Activated naive CD4-positive, alpha-beta T cell treated with anti-CD3 and anti-CD28 coated beads, Interleukin-2, amount 50 U/mL, for 72 hours (primary cell): ENCODE measurements around the gene PLEKHG3. TPM values are rescaled to one million over a fixed set of nuclear protein-coding genes. Genes with fewer than 3 reads are reported as not detected.
A peak's percentile ranks its signal among the peaks of the same experiment; 100 is the strongest.

ENCODE experiments used
- ATAC-seq, 2 donors: fragments of 150-1000 bp; cut with Tn5 transposase; 2 replicates each; pipeline ENCODE4 v1.10.0; 2021; ENCODE audit warnings: mild to moderate bottlenecking in 2 of 2, moderate library complexity in 2 of 2
- DNase-seq, 2 donors: peaks; one replicate each; pipeline ENCODE4 v3.0.0; 2021 to 2022; ENCODE audit warnings: low spot score in 2 of 2
- H3K27ac Mint-ChIP-seq, 2 donors: one replicate each; pipeline ENCODE4 v1.8.0; 2022; ENCODE audit warnings: mild to moderate bottlenecking in 2 of 2, mixed read lengths in 2 of 2
- H3K36me3 Mint-ChIP-seq, 2 donors: one replicate each; pipeline ENCODE4 v1.8.0; 2022; ENCODE audit warnings: mixed read lengths in 2 of 2
- H3K9me3 Mint-ChIP-seq, 2 donors: one replicate each; pipeline ENCODE4 v1.8.0; 2022; ENCODE audit warnings: mixed read lengths in 2 of 2
- total RNA-seq, 2 donors: library from RNA; stranded (reverse); gene quantifications; one replicate each; pipeline ENCODE4 v1.2.3, GENCODE V29; 2022

Gene PLEKHG3
- total RNA-seq, 2 donors from 2014 or later: 0.66 to 1.1 TPM

- no peak for ATAC-seq
- no peak for DNase-seq
- Mint-ChIP-seq H3K27ac (no peak overlapping the region), H3K36me3 (no peaks in the 10 kb centered on the region), H3K9me3 (no peaks in the 10 kb centered on the region)
Observed at GRCh38 chr14:64700894-64701293, 3.3 kb upstream of the PLEKHG3 start.

GRCh38 chr14:64701660-64702059, 2.6 kb upstream of the PLEKHG3 start:
- H3K9me3 Mint-ChIP-seq: no peaks in the 10 kb centered on the region
- no peak overlapping the region for H3K27ac Mint-ChIP-seq
- DNase-seq (no peak), ATAC-seq (no peak)
- no peaks in the 10 kb centered on the region for H3K36me3 Mint-ChIP-seq

DNA sequence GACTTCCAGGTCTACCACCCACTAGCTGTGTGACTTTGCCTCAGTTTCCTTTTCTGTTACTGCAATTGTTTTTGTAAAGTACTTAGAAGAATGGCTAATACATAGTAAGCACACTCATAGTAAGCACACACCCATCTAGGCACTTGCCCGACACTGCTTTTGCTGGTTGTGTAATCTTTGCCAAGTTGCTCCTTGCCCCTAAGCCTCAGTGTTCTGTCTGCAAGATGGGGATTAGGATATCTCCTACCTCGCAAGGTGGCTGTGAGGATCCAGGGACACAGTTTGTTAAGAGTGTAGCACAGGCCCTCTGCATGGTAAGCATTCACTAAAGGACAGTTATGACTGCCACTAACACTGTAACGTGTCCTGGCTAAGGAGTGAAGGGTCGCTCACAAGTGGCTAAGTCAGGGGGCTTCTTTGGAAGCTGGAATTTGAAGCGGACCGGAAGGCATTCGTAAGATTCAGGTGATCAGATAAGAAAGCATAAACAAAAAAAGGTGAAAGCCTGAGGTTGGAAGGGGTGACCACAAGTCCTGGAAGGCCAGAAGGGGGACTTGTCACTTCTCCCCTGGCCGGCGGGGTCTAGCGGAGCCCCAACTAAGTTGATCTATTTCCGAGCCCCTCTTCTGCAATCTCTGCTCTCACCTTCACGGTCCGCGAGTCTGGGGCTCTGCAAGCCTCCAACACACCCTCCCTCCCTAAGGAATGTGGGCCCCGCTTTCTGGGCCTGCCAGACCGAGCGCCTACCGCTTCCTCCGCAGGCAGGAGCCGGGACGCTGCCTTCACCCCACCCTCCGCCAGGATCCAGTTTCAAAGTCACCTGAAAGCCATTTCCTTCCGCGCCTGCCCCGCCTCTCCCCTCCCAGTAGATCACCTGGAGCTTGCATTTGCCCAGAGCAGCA, 1.5 kb upstream of the PLEKHG3 start:
- ATAC-seq (no peak), DNase-seq (no peak)
- Mint-ChIP-seq H3K27ac (no peak overlapping the region), H3K9me3 (no peaks in the 10 kb centered on the region), H3K36me3 (no peaks in the 10 kb centered on the region)

- ATAC-seq (no peak), DNase-seq (no peak)
- H3K36me3 Mint-ChIP-seq: no peaks in the 10 kb centered on the region
- no peaks in the 10 kb centered on the region for H3K9me3 Mint-ChIP-seq
- no peak overlapping the region for H3K27ac Mint-ChIP-seq
Observed at GRCh38 chr14:64703395-64704142, 655 bp upstream of the PLEKHG3 start.

DNA sequence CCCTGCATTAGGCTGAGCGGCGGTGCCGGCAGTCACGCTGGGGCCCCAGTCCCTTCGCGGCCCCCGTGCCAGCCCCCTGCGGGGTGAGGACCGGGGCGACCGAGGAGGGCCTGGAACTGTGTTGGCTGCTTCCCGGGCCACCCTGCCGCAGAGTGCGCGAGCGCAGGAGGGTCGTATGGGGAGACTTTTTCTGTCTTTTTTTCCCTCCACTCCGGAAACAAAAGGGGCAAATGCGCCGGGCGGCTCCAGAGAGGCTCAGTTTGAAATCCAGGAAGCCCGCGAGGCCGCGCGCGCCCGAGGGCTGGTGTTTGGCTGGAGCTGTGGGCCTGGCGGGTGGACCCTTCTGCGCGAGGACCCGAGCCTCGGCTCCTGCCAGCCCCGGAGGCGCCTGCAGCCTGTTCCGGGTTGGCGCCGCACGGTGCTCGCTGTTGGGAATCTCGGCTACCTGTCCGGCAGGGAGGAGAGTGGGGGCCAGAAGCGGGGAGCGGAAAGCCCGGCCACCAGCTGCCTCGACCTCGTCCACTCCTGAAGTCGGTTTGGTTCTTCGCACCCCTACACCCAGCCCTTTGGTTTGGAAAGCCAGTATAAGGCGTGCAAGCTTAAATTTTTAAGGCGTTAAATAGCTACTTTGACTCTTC, 638 bp downstream of the PLEKHG3 start:
- H3K36me3 Mint-ChIP-seq: no peaks in the 10 kb centered on the region
- DNase-seq (peak in 1 of 2 donors; percentile 13), ATAC-seq (peak in 1 of 2 donors; percentile 37)
- no peak overlapping the region for H3K27ac Mint-ChIP-seq
- no peaks in the 10 kb centered on the region for H3K9me3 Mint-ChIP-seq

DNA sequence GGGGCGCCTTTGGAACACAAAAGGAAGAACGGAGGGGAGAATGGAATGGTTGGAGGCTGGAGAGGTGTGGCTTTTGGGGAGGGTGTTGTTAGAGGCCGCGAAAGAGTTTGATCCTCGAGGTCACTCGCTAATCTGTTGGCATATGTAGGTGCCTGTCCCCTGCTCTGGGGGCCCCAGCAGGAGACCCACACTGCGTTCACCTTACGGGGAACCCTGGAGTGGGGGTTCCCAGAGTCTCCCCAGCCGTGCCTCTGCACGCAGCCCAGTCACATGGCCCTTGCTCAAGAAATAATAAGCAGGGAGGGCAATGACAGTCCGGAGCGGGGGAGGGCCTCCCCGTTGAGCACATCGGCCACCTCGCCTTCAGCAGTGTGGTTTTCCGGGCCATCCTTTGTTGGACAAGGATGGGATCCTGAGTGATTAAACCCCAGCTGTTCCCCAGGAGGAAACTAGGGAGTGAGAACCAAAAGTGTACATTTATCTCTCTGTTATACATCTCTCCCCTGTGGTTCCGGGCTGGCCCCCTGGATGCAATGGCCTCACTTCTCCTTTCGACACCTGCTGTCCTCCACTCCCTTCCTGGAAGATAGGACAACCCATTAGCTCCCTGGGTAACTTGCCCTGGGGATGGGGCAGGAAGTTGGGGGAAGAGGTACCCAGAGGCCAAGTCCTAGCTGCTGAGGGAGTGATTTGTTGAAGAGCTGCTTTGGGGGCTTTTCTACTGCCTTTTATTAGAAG, 1.3 kb downstream of the PLEKHG3 start:
- ATAC-seq (peak in 1 of 2 donors; percentile 25), DNase-seq (no peak)
- Mint-ChIP-seq H3K36me3 (no peaks in the 10 kb centered on the region), H3K9me3 (no peaks in the 10 kb centered on the region), H3K27ac (no peak overlapping the region)

DNA sequence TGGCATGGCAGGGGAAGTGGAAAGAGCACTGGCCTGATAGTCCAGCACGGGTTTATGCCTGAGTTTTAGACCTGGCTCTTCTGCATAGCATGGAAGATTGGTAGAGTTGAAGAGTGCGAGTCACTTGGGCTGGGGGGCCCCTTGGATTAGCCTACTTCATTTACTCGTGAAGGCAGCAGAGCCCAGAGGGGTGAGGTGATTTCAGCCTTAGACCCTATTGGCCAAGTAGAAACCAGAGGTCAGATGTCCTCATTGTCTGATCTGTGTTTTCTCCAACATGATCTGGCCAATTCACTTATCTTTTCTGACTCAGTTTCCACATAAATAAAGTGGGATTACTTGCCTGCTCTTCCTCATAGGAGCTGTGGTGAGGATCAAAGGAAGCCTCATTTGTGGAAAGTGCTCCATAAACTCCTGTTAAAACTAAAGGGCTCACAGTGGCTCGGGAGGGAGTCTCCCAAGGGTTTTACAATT, 1.9 kb downstream of the PLEKHG3 start:
- Mint-ChIP-seq H3K9me3 (no peaks in the 10 kb centered on the region), H3K27ac (no peak overlapping the region), H3K36me3 (no peaks in the 10 kb centered on the region)
- DNase-seq (no peak), ATAC-seq (no peak)

DNA sequence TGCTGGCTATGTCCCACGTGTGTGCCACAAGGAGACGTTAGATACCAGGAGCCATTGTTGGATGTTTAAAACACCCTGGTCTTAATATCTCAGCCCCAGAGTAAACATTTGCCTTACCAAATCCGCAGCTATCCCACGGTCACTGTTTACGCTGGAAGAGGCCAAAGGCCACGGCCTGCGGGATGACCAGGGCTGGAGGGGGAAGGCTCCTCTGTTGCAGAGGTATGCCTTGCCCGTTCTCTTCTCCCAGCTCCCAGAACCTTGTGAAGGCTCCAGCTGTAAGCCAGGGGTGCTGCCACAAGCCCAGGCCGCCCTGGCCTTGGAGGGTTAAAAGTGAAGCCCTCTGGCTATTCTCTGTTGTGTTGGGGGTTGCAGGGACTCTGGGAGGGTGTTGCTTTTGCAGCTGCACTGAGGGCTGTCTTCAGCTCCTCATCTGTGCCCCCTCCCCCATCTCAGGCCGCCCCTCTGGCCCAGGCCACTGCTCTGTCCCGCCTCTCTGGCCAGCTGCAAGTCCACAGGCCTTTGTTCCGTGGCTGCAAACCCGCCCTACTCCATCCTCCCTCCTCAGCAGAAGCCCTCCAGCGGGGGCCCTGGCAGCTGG, 2.5 kb downstream of the PLEKHG3 start:
- no peaks in the 10 kb centered on the region for H3K36me3 Mint-ChIP-seq
- DNase-seq: no peak
- H3K9me3 Mint-ChIP-seq: no peaks in the 10 kb centered on the region
- no peak for ATAC-seq
- H3K27ac Mint-ChIP-seq: no peak overlapping the region

DNA sequence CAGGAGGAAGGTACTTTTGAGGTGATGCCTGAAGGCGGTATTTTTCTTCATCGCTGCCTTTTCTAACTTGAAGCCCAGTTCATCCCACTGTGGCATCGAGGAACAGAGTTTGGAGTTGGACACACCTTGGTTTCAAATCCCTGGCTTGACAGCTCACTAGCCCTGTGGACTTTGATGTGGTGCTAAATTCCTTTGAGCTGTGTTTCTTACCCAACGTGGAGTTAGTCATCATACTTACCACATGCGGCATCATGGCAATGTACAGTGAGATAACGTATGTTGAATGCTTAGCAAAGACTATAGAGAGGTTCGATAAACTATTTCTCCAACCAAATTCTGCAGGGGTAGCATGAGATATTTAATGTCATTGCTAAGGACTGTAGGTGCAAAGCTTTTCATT, 3.4 kb downstream of the PLEKHG3 start:
- ATAC-seq: peak; percentile 41 to 46
- no peak overlapping the region for H3K27ac Mint-ChIP-seq
- peaks cover 0 to 2% of the 10 kb centered on the region in 2 donors for H3K36me3 Mint-ChIP-seq
- no peak for DNase-seq
- H3K9me3 Mint-ChIP-seq: peaks cover 2% of the 10 kb centered on the region in 2 donors

GRCh38 chr14:64708148-64709004, 4.2 kb downstream of the PLEKHG3 start:
- ATAC-seq: peak; percentile 29 to 33
- H3K9me3 Mint-ChIP-seq: peaks cover 8 to 9% of the 10 kb centered on the region in 2 donors
- peak overlapping the region; percentile 17 to 72 for H3K27ac Mint-ChIP-seq
- H3K36me3 Mint-ChIP-seq: peaks cover 0 to 9% of the 10 kb centered on the region in 2 donors
- no peak for DNase-seq

GRCh38 chr14:64709126-64709525, 4.9 kb downstream of the PLEKHG3 start:
- H3K9me3 Mint-ChIP-seq: peaks cover 10 to 16% of the 10 kb centered on the region in 2 donors
- ATAC-seq (no peak), DNase-seq (no peak)
- H3K27ac Mint-ChIP-seq: peak overlapping the region in 1 of 2 donors; percentile 17
- H3K36me3 Mint-ChIP-seq: peaks cover 2 to 10% of the 10 kb centered on the region in 2 donors

DNA sequence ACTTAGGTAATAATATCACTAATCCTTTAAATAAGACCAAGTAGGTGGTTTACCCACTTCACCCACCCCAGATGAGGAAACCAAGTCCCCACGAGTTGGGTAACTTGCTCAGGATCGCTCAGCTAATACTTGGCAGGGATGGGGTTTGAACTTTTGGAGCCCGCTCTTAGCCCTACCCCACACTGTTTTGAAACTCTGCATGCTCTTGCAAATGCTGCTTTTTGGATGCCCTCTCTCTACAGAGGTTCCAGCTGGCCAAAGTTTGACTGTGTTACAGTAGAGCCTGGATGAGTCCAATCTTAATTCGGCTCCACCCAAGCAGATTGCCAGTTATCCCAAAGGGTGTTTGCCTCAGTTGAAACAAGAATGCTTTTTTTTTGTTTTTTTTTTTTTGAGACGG, 6.8 kb downstream of the PLEKHG3 start:
- Mint-ChIP-seq H3K36me3 (peaks cover 8 to 10% of the 10 kb centered on the region in 2 donors), H3K9me3 (peaks cover 15 to 21% of the 10 kb centered on the region in 2 donors), H3K27ac (no peak overlapping the region)
- no peak for ATAC-seq
- no peak for DNase-seq

GRCh38 chr14:64713677-64714076, 9.5 kb downstream of the PLEKHG3 start:
- peaks cover 15 to 21% of the 10 kb centered on the region in 2 donors for H3K9me3 Mint-ChIP-seq
- no peak for DNase-seq
- ATAC-seq: no peak
- no peak overlapping the region for H3K27ac Mint-ChIP-seq
- H3K36me3 Mint-ChIP-seq: peaks cover 8 to 10% of the 10 kb centered on the region in 2 donors

GRCh38 chr14:64714432-64715025, 10.3 kb downstream of the PLEKHG3 start:
- no peak for DNase-seq
- Mint-ChIP-seq H3K9me3 (peaks cover 15 to 21% of the 10 kb centered on the region in 2 donors), H3K27ac (no peak overlapping the region), H3K36me3 (peaks cover 8 to 10% of the 10 kb centered on the region in 2 donors)
- ATAC-seq: no peak

- Mint-ChIP-seq H3K27ac (no peak overlapping the region), H3K36me3 (peaks cover 8 to 10% of the 10 kb centered on the region in 2 donors), H3K9me3 (peaks cover 15 to 21% of the 10 kb centered on the region in 2 donors)
- ATAC-seq (no peak), DNase-seq (no peak)
Observed at GRCh38 chr14:64715146-64715627, 11.0 kb downstream of the PLEKHG3 start.
